HG03571 (cell line): ENCODE data around the gene OR2H2.

Source experiments
- ATAC-seq: cut with Tn5 transposase; IDR thresholded peaks from one replicate; pipeline ENCODE4 v1.9.1; 2021; ENCODE audit not compliant: unreplicated experiment

OR2H2 gene

GRCh38 chr6:29628419-29629281, 43.7 kb downstream of the OR2H2 start:
- ATAC-seq, result no peak

DNA sequence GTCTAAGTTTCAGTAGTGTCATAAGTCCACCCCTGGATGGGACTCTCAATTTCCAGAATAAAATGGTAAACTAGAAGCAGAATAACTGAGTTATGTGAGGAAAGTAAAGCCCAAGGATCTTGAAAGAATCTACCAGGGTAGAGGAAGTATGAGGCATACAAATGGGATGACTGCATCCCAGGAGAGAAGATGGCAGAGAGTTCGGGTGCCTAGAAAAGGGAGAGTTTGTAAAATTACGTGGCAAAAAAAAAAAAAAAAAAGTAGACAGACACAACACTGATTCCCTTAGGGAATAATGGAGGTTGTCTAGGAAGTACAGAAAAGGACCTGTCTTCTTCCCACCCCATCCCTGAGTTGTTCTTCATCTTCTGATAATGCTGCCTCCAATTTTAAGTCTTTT, 44.6 kb downstream of the OR2H2 start:
- no peak for ATAC-seq

DNA sequence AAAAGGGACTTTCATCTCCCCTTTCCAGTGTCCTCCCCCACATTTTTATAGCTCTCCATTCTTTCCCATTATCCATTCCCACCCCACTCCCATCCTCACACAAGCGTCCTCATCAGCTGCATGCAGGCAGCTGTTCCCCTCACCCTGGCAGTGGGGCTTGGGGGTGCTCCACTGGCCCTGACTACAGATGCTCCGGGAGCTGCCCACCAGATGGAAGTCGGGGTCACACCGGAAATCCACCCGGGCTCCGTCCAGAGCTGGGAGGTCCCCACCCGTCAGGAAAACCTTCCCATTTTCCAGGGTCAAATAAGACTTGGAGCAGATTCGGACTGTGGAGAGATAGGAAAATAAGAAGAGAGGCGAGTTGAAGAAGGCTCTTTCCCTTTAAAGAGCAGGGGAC, 45.4 kb downstream of the OR2H2 start:
- ATAC-seq, result no peak

- no peak for ATAC-seq
Measured at GRCh38 chr6:29631209-29631810, 46.4 kb downstream of the OR2H2 start.

- ATAC-seq, result no peak
Measured at GRCh38 chr6:29631860-29632731, 47.2 kb downstream of the OR2H2 start.

GRCh38 chr6:29632789-29633533, 48.0 kb downstream of the OR2H2 start, which contains the start of gene GABBR1:
Gene GABBR1, minus strand, starts transcription at chr6:29633183. Its CDS starts 798 bp downstream, at chr6:29632385.
- no peak for ATAC-seq

GRCh38 chr6:29633534-29633905, 48.6 kb downstream of the OR2H2 start:
- no peak for ATAC-seq

DNA sequence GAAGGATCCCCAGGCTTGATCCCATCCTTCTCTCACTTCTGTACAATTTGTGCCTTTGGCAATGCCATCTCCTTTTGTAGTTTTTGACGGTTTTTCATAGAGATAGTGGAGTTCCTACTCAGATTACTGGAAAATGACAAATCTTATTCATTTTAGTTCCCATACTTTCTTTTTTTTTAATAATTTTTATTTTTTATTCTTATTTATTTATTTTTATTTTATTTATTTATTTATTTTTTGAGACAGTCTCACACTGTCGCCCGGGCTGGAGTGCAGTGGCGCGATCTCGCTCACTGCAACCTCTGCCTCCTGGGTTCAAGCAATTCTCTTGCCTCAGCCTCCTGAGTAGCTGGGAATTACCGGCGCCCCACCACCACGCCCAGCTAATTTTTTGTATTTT, 52.3 kb downstream of the OR2H2 start:
- no peak for ATAC-seq
